Lung (tissue), 12 donors: ENCODE data around the gene GUCY2D. TPM values are rescaled to one million over a fixed set of nuclear protein-coding genes. Genes with fewer than 3 reads are reported as not detected.

Source experiments
- ATAC-seq: fragments of 200-7000 bp; cut with Tn5 transposase; one replicate; pipeline ENCODE4 v1.9.1; 2020; ENCODE audit warnings: moderate number of reproducible peaks; ENCODE audit not compliant: insufficient read depth, low FRiP score
- DNase-seq, 3 donors: peaks; one replicate each; pipeline ENCODE4 v3.0.0-alpha.2; 2013 to 2017
- H3K27ac ChIP-seq, 2 donors: one replicate each; pipeline ENCODE4 v1.5.1; 2013; ENCODE audit warnings: mild to moderate bottlenecking in 2 of 2, moderate library complexity in 2 of 2, control low read depth in 1 of 2, inconsistent platforms in 1 of 2, low read depth in 1 of 2, low read length in 1 of 2
- H3K27me3 ChIP-seq, 3 donors: one replicate each; pipeline ENCODE4 v1.5.1; 2013; ENCODE audit warnings: low read length in 2 of 3; ENCODE audit not compliant: control insufficient read depth in 3 of 3, insufficient read depth in 3 of 3
- H3K36me3 ChIP-seq, 4 donors: one replicate each; pipeline ENCODE4 v1.5.1; 2013; ENCODE audit warnings: low read length in 4 of 4, mild to moderate bottlenecking in 1 of 4, moderate library complexity in 1 of 4; ENCODE audit not compliant: control insufficient read depth in 4 of 4, insufficient read depth in 4 of 4
- H3K4me1 ChIP-seq, 5 donors: one replicate each; pipeline ENCODE4 v1.5.1; 2013; ENCODE audit warnings: low read length in 5 of 5, mild to moderate bottlenecking in 2 of 5, moderate library complexity in 1 of 5; ENCODE audit not compliant: control insufficient read depth in 5 of 5, insufficient read depth in 5 of 5
- H3K4me3 ChIP-seq: one replicate; pipeline ENCODE4 v1.5.1; 2013; ENCODE audit warnings: mild to moderate bottlenecking, control low read depth, moderate library complexity
- H3K9ac ChIP-seq, 2 donors: one replicate each; pipeline ENCODE4 v1.5.1; 2013; ENCODE audit warnings: low read length in 2 of 2, control low read depth in 1 of 2; ENCODE audit not compliant: insufficient read depth in 1 of 2
- H3K9me3 ChIP-seq, 4 donors: one replicate each; pipeline ENCODE4 v1.5.1; 2013; ENCODE audit warnings: low read length in 3 of 4, mild to moderate bottlenecking in 1 of 4, moderate library complexity in 1 of 4; ENCODE audit not compliant: control insufficient read depth in 4 of 4, insufficient read depth in 3 of 4
- WGBS, 2 donors: extraction: QIAGEN DNeasy Blood & Tissue Kit; methylation state at CpG; one replicate each; pipeline ENCODE4 v1.1.7; 2013; 5-methylcytosine and 5-hydroxymethylcytosine counted together
- polyA plus RNA-seq, 2 donors: library from polyadenylated mRNA; stranded (reverse); fragments of 200-250 nt; gene quantifications; one replicate each; pipeline ENCODE4 v1.2.1, GENCODE V29; 2013
- total RNA-seq, 2 donors: library from RNA; depleted of rRNA in 1 of 2; stranded (reverse); fragments of >200 nt in 1 of 2; gene quantifications; one replicate each; pipeline ENCODE4 v1.2.1, GENCODE V29; 2014 to 2021
- TF ChIP-seq, protein P1 (sequence below): IDR thresholded peaks from 2 replicates; pipeline ENCODE4 v1.5.1; 2012; ENCODE audit warnings: mild to moderate bottlenecking; ENCODE audit errors: control extremely low read depth, extremely low read depth
- donor health status: control.
- donor health status: control.
- donor health status: Bipolar disorder and iron deficiency.
- donor health status: healthy.
- donor health status: DM: yes; HTN: yes; CAD: no.

The GUCY2D gene
- total and polyA plus RNA-seq, 4 donors: 0.20 to 1.8 (median 0.39) TPM

DNA sequence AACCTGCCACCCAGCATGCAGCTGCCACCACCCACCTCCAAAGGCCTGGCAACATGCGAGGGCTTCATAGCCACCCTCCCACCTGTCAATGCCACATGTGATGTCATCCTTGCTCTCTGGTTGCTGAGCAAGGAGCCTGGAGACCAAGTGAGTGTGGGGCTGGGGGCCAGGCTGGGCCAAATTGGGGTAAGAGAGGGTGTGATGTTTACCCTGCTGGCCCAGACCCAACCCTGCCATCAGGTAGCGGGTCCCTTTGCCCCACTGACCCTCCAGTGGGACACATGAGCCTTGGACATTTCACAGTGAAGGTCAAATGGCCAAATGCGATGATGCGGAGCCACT lies 45.3 kb downstream of the GUCY2D start:
- H3K9ac ChIP-seq: no peak overlapping the region
- WGBS, 2 donors: 95 to 98% methylated on average over 4 of the region's 4 CpGs
- ATAC-seq: no peak

DNA sequence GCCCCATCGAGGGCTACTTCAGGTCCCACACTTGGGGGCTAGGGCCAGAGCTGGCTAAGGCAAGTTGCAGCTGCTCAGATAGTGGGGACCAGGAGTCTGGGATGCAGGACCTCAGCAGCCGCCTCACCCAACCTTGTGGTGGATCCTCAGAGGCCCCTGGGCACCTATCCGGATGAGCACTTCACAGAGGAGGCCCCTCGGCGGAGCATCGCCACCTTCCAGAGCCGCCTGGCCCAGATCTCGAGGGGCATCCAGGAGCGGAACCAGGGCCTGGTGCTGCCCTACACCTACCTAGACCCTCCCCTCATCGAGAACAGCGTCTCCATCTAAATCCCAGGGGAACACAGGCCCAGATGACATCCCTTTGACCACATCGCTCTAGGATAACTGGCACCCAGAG lies 45.8 kb downstream of the GUCY2D start:
- no peaks in the 10 kb centered on the region for H3K27me3 ChIP-seq
- no peaks in the 10 kb centered on the region for H3K9me3 ChIP-seq
- no peak overlapping the region for H3K4me3 ChIP-seq
- H3K4me1 ChIP-seq: no peaks in the 10 kb centered on the region
- WGBS, 2 donors: 94 to 99% methylated on average over 12 of the region's 12 CpGs
- no peak overlapping the region for H3K27ac ChIP-seq
- ATAC-seq (no peak), DNase-seq (no peak)
- no peak overlapping the region for H3K9ac ChIP-seq
- no peaks in the 10 kb centered on the region for H3K36me3 ChIP-seq
- TF ChIP-seq, protein P1, sequence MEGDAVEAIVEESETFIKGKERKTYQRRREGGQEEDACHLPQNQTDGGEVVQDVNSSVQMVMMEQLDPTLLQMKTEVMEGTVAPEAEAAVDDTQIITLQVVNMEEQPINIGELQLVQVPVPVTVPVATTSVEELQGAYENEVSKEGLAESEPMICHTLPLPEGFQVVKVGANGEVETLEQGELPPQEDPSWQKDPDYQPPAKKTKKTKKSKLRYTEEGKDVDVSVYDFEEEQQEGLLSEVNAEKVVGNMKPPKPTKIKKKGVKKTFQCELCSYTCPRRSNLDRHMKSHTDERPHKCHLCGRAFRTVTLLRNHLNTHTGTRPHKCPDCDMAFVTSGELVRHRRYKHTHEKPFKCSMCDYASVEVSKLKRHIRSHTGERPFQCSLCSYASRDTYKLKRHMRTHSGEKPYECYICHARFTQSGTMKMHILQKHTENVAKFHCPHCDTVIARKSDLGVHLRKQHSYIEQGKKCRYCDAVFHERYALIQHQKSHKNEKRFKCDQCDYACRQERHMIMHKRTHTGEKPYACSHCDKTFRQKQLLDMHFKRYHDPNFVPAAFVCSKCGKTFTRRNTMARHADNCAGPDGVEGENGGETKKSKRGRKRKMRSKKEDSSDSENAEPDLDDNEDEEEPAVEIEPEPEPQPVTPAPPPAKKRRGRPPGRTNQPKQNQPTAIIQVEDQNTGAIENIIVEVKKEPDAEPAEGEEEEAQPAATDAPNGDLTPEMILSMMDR: no peak

More for the DNA sequence above, 45.3 kb downstream of the GUCY2D start:
- TF ChIP-seq, protein P1: no peak
- DNase-seq: no peak
- Histone ChIP-seq H3K9me3 (no peaks in the 10 kb centered on the region), H3K27ac (no peak overlapping the region), H3K4me3 (no peak overlapping the region), H3K36me3 (no peaks in the 10 kb centered on the region), H3K4me1 (no peaks in the 10 kb centered on the region), H3K27me3 (no peaks in the 10 kb centered on the region)

DNA sequence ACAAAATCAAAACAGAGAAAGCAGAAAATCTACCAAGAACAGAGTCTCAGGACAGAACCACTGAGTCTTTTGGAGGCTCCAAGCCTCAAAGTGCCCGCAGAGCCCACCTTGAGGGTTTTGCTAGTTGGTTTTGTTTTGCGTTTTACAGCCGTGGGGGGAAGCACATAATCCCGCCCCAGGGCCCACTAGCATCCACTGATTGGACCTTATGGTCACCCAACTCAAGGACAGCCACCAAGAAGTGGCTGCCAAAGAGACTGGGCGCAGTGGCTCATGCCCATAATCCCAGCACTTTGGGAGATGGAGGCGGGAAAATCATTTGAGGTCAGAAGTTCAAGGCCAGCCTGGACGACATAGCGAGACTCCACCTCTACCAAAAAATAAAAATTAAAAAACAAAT lies 46.3 kb downstream of the GUCY2D start:
- Histone ChIP-seq H3K36me3 (no peaks in the 10 kb centered on the region), H3K4me3 (no peak overlapping the region), H3K9ac (no peak overlapping the region), H3K9me3 (no peaks in the 10 kb centered on the region), H3K4me1 (no peaks in the 10 kb centered on the region), H3K27ac (no peak overlapping the region), H3K27me3 (no peaks in the 10 kb centered on the region)
- DNase-seq: no peak
- ATAC-seq: no peak
- TF ChIP-seq, protein P1: no peak
- WGBS, 2 donors: 91 to 94% methylated on average over 8 of the region's 8 CpGs

DNA sequence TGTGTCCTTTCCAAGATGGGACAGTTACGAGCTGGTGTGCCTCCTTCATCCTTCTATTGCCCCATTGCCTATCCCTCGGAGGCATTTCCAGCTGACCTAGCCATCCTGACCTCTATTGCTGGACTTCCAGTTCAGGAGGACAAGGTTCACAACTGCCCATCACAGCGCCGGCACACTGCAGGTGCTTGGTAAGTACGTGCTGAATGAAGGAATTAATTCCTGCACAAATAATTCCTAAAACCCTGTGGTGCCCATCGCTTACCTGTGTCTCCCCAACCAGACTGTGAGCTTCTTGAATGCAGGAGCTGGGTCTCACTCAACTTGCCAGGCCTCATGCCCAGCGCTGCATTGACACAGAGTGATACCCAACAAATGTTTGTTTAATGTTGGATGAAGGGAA lies 49.4 kb downstream of the GUCY2D start:
- ATAC-seq (no peak), DNase-seq (no peak)
- 86 to 95% methylated on average over 7 of the region's 7 CpGs for WGBS, 2 donors
- peaks cover 0 to 8% (median 2%) of the 10 kb centered on the region in 5 donors for H3K4me1 ChIP-seq
- H3K27me3 ChIP-seq: no peaks in the 10 kb centered on the region
- H3K4me3 ChIP-seq: no peak overlapping the region
- H3K36me3 ChIP-seq: no peaks in the 10 kb centered on the region
- TF ChIP-seq, protein P1: no peak
- no peaks in the 10 kb centered on the region for H3K9me3 ChIP-seq
- H3K9ac ChIP-seq: no peak overlapping the region
- H3K27ac ChIP-seq: no peak overlapping the region
